ENCODE results near the gene PRKCZ. TPM values are rescaled to one million over a fixed set of nuclear protein-coding genes. Genes with fewer than 3 reads are reported as not detected.

PRKCZ gene
- total and polyA plus RNA-seq, 4 donors, result 4.8 to 9.9 (median 8.4) TPM

DNA sequence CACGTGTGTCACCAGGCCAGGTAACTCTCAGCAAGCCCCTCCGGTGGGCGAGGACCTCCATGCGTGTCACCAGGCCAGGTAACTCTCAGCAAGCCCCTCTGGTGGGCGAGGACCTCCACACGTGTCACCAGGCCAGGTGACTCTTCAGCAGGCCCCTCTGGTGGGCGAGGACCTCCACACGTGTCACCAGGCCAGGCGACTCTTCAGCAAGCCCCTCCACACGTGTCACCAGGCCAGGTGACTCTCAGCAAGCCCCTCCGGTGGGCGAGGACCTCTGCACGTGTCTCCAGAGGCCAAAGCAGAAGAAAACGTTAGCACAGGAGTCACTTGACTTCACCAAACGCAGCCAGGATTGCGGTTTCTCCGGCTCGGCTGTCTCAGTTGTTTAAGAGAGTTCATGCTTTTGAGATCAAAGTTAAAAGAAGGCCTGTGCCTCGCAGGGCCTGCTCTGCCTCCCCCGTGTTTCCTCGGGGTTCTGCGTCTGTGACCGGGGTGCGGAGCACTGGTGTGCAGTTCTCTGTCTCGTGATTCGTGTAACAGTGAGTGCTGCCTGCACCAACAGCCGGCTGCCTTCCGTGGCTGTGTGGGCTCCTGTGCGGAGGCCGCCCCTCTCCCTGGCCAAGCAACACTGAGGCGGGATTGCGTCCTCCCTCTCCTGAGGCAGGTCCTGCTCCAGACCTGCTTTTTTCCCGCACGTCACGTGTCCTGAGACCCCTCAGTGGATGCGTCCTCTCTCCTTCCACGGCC, 56.6 kb downstream of the PRKCZ start:
- no peak for DNase-seq (ENCODE audit: low spot score)
- H3K27me3 ChIP-seq (ENCODE audit: control insufficient read depth in 4 of 4, insufficient read depth in 4 of 4, low read length in 3 of 4), result no peaks in the 10 kb centered on the region
- 88% methylated on average over 37 of the region's 37 CpGs for WGBS
- peaks cover 0 to 3% (median 1%) of the 10 kb centered on the region in 4 donors for H3K4me1 ChIP-seq (ENCODE audit: control insufficient read depth in 4 of 4, insufficient read depth in 4 of 4, low read length in 3 of 4)
- TF ChIP-seq HNF4A (conservative IDR thresholded peaks at IDR 0.05), result no peak
- no peak for TF ChIP-seq EGR1 (IDR thresholded peaks at IDR 0.05; ENCODE audit: low read depth in 2 of 2)
- no peak for TF ChIP-seq SP1 (IDR thresholded peaks at IDR 0.05)
- TF ChIP-seq, protein P1, sequence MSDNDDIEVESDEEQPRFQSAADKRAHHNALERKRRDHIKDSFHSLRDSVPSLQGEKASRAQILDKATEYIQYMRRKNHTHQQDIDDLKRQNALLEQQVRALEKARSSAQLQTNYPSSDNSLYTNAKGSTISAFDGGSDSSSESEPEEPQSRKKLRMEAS (IDR thresholded peaks at IDR 0.05), result no peak
- TF ChIP-seq FOXA2 (IDR thresholded peaks at IDR 0.05), result no peak
- no peak for TF ChIP-seq RXRA (IDR thresholded peaks at IDR 0.05)
- no peak for TF ChIP-seq TAF1 (conservative IDR thresholded peaks at IDR 0.05)
- TF ChIP-seq, protein P2, sequence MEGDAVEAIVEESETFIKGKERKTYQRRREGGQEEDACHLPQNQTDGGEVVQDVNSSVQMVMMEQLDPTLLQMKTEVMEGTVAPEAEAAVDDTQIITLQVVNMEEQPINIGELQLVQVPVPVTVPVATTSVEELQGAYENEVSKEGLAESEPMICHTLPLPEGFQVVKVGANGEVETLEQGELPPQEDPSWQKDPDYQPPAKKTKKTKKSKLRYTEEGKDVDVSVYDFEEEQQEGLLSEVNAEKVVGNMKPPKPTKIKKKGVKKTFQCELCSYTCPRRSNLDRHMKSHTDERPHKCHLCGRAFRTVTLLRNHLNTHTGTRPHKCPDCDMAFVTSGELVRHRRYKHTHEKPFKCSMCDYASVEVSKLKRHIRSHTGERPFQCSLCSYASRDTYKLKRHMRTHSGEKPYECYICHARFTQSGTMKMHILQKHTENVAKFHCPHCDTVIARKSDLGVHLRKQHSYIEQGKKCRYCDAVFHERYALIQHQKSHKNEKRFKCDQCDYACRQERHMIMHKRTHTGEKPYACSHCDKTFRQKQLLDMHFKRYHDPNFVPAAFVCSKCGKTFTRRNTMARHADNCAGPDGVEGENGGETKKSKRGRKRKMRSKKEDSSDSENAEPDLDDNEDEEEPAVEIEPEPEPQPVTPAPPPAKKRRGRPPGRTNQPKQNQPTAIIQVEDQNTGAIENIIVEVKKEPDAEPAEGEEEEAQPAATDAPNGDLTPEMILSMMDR (IDR thresholded peaks at IDR 0.05; ENCODE audit: low read depth, low read length, missing input control), result no peak
- H3K9ac ChIP-seq (ENCODE audit: low read depth in 1 of 2, low read length in 2 of 2), result no peak overlapping the region
- peaks cover 0 to 4% (median 2%) of the 10 kb centered on the region in 4 donors for H3K36me3 ChIP-seq (ENCODE audit: control insufficient read depth in 4 of 4, insufficient read depth in 3 of 4, low read depth in 1 of 4, low read length in 3 of 4)
- H3K27ac ChIP-seq (ENCODE audit: low read depth in 1 of 2, low read length in 2 of 2), result no peak overlapping the region
- no peaks in the 10 kb centered on the region for H3K9me3 ChIP-seq (ENCODE audit: control insufficient read depth in 4 of 4, low read length in 3 of 4)
- H3K4me3 ChIP-seq (ENCODE audit: low read depth in 1 of 3, low read length in 3 of 3), result no peak overlapping the region

DNA sequence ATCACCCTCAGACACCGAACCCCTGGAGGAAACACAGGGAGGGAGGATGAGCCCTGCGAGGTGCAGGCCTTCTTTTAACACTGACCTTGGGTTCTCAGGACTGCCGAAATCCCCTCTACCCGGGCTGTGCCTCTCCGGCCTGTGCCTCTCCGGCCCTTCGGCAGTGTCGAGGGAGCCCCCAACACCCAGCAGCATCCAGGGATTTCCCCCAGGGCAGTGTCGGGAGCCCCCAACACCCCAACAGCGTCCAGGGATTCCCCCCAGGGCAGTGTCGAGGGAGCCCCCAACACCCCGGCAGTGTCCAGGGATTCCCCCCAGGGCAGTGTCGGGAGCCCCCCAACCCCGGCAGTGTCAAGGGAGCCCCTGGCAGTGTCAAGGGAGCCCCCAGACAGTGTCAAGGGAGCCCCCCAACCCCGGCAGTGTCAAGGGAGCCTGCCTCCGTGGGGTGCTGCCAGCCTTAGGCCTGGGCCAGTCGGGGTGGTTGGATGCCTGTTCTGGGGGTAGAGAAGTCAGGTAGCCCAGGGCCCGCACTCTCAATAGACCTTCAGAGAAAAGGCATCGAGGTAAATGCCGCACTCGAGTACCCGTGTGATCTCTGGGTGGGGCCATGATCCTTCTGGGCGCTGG, 57.5 kb downstream of the PRKCZ start:
- H3K4me3 ChIP-seq (ENCODE audit: low read depth in 1 of 3, low read length in 3 of 3), result no peak overlapping the region
- H3K27me3 ChIP-seq (ENCODE audit: control insufficient read depth in 4 of 4, insufficient read depth in 4 of 4, low read length in 3 of 4), result no peaks in the 10 kb centered on the region
- no peak for DNase-seq (ENCODE audit: low spot score)
- WGBS, result 95% methylated on average over 23 of the region's 23 CpGs
- H3K27ac ChIP-seq (ENCODE audit: low read depth in 1 of 2, low read length in 2 of 2), result no peak overlapping the region
- peaks cover 0 to 3% (median 1%) of the 10 kb centered on the region in 4 donors for H3K4me1 ChIP-seq (ENCODE audit: control insufficient read depth in 4 of 4, insufficient read depth in 4 of 4, low read length in 3 of 4)
- TF ChIP-seq HNF4G (IDR thresholded peaks at IDR 0.05) (no peak), SP1 (IDR thresholded peaks at IDR 0.05) (no peak), RAD21 (IDR thresholded peaks at IDR 0.05) (no peak), TAF1 (conservative IDR thresholded peaks at IDR 0.05) (no peak), RXRA (IDR thresholded peaks at IDR 0.05) (no peak), EGR1 (IDR thresholded peaks at IDR 0.05; ENCODE audit: low read depth in 2 of 2) (no peak), FOXA2 (IDR thresholded peaks at IDR 0.05) (no peak), YY1 (IDR thresholded peaks at IDR 0.05) (no peak), HNF4A (conservative IDR thresholded peaks at IDR 0.05) (no peak), JUND (IDR thresholded peaks at IDR 0.05) (no peak), GABPA (IDR thresholded peaks at IDR 0.05 in 1 of 2, conservative IDR thresholded peaks at IDR 0.05 in 1 of 2) (no peak), FOXA1 (IDR thresholded peaks at IDR 0.05) (no peak)
- TF ChIP-seq, protein P1 (IDR thresholded peaks at IDR 0.05), result no peak
- TF ChIP-seq, protein P2 (IDR thresholded peaks at IDR 0.05; ENCODE audit: low read depth, low read length, missing input control), result no peak
- TF ChIP-seq, protein P3, sequence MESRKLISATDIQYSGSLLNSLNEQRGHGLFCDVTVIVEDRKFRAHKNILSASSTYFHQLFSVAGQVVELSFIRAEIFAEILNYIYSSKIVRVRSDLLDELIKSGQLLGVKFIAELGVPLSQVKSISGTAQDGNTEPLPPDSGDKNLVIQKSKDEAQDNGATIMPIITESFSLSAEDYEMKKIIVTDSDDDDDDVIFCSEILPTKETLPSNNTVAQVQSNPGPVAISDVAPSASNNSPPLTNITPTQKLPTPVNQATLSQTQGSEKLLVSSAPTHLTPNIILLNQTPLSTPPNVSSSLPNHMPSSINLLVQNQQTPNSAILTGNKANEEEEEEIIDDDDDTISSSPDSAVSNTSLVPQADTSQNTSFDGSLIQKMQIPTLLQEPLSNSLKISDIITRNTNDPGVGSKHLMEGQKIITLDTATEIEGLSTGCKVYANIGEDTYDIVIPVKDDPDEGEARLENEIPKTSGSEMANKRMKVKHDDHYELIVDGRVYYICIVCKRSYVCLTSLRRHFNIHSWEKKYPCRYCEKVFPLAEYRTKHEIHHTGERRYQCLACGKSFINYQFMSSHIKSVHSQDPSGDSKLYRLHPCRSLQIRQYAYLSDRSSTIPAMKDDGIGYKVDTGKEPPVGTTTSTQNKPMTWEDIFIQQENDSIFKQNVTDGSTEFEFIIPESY (IDR thresholded peaks at IDR 0.05), result no peak
- TF ChIP-seq, protein P4, sequence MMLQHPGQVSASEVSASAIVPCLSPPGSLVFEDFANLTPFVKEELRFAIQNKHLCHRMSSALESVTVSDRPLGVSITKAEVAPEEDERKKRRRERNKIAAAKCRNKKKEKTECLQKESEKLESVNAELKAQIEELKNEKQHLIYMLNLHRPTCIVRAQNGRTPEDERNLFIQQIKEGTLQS (IDR thresholded peaks at IDR 0.05), result no peak
- H3K9ac ChIP-seq (ENCODE audit: low read depth in 1 of 2, low read length in 2 of 2), result no peak overlapping the region
- no peaks in the 10 kb centered on the region for H3K9me3 ChIP-seq (ENCODE audit: control insufficient read depth in 4 of 4, low read length in 3 of 4)
- H3K36me3 ChIP-seq (ENCODE audit: control insufficient read depth in 4 of 4, insufficient read depth in 3 of 4, low read depth in 1 of 4, low read length in 3 of 4), result peaks cover 0 to 4% (median 2%) of the 10 kb centered on the region in 4 donors
